ENCODE results near the gene JMJD4.

The JMJD4 gene

GRCh38 chr1:227757781-227758180, 22.7 kb upstream of the JMJD4 start:
- H3K4me1 ChIP-seq (ENCODE audit: low read depth, poor library complexity, severe bottlenecking): peaks cover 11% of the 10 kb centered on the region
- H3K27ac ChIP-seq: no peak overlapping the region
- H3K9ac ChIP-seq: no peak overlapping the region
- H4K20me1 ChIP-seq (ENCODE audit: insufficient read depth): no peaks in the 10 kb centered on the region; the same call in 1 of the 2 replicates
- no peak overlapping the region for H2AFZ ChIP-seq (ENCODE audit: low read depth)
- no peak overlapping the region for H3K4me3 ChIP-seq (IDR thresholded peaks at IDR 0.05; ENCODE audit: insufficient read depth, low read depth, low read length)
- no peak for TF ChIP-seq CTCF (conservative IDR thresholded peaks at IDR 0.05; ENCODE audit: low read depth, low read length)
- no peaks in the 10 kb centered on the region; the same call in 1 of the 2 replicates for H3K36me3 ChIP-seq (ENCODE audit: insufficient read depth)
- no peaks in the 10 kb centered on the region for H3K27me3 ChIP-seq (ENCODE audit: insufficient read depth, low read depth)
- H3K79me2 ChIP-seq (ENCODE audit: insufficient read depth, low read depth): no peaks in the 10 kb centered on the region
- H3K4me2 ChIP-seq: no peak overlapping the region

GRCh38 chr1:227756172-227756959, 21.3 kb upstream of the JMJD4 start:
- Histone ChIP-seq H3K27me3 (ENCODE audit: insufficient read depth, low read depth) (no peaks in the 10 kb centered on the region), H4K20me1 (ENCODE audit: insufficient read depth) (no peaks in the 10 kb centered on the region; the same call in 1 of the 2 replicates), H3K4me3 (IDR thresholded peaks at IDR 0.05; ENCODE audit: insufficient read depth, low read depth, low read length) (no peak overlapping the region), H3K36me3 (ENCODE audit: insufficient read depth) (peaks cover 3% of the 10 kb centered on the region; the same call in 1 of the 2 replicates), H2AFZ (ENCODE audit: low read depth) (no peak overlapping the region), H3K4me1 (ENCODE audit: low read depth, poor library complexity, severe bottlenecking) (no peaks in the 10 kb centered on the region), H3K27ac (no peak overlapping the region), H3K9ac (no peak overlapping the region), H3K79me2 (ENCODE audit: insufficient read depth, low read depth) (no peaks in the 10 kb centered on the region), H3K4me2 (no peak overlapping the region)
- TF ChIP-seq CTCF (conservative IDR thresholded peaks at IDR 0.05; ENCODE audit: low read depth, low read length): no peak

GRCh38 chr1:227754958-227755357, 19.9 kb upstream of the JMJD4 start:
- TF ChIP-seq CTCF (conservative IDR thresholded peaks at IDR 0.05; ENCODE audit: low read depth, low read length): no peak
- Histone ChIP-seq H3K9ac (no peak overlapping the region), H2AFZ (ENCODE audit: low read depth) (no peak overlapping the region), H3K27me3 (ENCODE audit: insufficient read depth, low read depth) (no peaks in the 10 kb centered on the region), H3K4me1 (ENCODE audit: low read depth, poor library complexity, severe bottlenecking) (no peaks in the 10 kb centered on the region), H3K27ac (no peak overlapping the region), H3K36me3 (ENCODE audit: insufficient read depth) (peaks cover 3% of the 10 kb centered on the region; the same call in 1 of the 2 replicates), H3K4me2 (no peak overlapping the region), H3K4me3 (IDR thresholded peaks at IDR 0.05; ENCODE audit: insufficient read depth, low read depth, low read length) (no peak overlapping the region), H4K20me1 (ENCODE audit: insufficient read depth) (no peaks in the 10 kb centered on the region), H3K79me2 (ENCODE audit: insufficient read depth, low read depth) (no peaks in the 10 kb centered on the region)

GRCh38 chr1:227753999-227754711, 19.1 kb upstream of the JMJD4 start:
- Histone ChIP-seq H3K9ac (no peak overlapping the region), H3K27me3 (ENCODE audit: insufficient read depth, low read depth) (no peaks in the 10 kb centered on the region), H2AFZ (ENCODE audit: low read depth) (no peak overlapping the region), H3K79me2 (ENCODE audit: insufficient read depth, low read depth) (peaks cover 4% of the 10 kb centered on the region; the same call in 1 of the 2 replicates), H3K27ac (no peak overlapping the region), H3K4me2 (no peak overlapping the region), H3K4me3 (IDR thresholded peaks at IDR 0.05; ENCODE audit: insufficient read depth, low read depth, low read length) (no peak overlapping the region), H3K4me1 (ENCODE audit: low read depth, poor library complexity, severe bottlenecking) (no peaks in the 10 kb centered on the region), H4K20me1 (ENCODE audit: insufficient read depth) (no peaks in the 10 kb centered on the region), H3K36me3 (ENCODE audit: insufficient read depth) (0 out of 2 replicates have a peak, but pooled peaks cover 3% of the 10 kb centered on the region)
- no peak for TF ChIP-seq CTCF (conservative IDR thresholded peaks at IDR 0.05; ENCODE audit: low read depth, low read length)
